HG02840 (cell line): ENCODE data around the gene PRPSAP1.
"Not testable (repeated sequence)": the region's sequence is repeated elsewhere in the genome, so short reads cannot be mapped to it uniquely, and the experiment has no call there.

Experiments
- ATAC-seq: cut with Tn5 transposase; IDR thresholded peaks from one replicate; pipeline ENCODE4 v1.9.1; 2021; ENCODE audit warnings: mild to moderate bottlenecking, moderate library complexity, moderate number of reproducible peaks; ENCODE audit not compliant: unreplicated experiment, low FRiP score

The PRPSAP1 gene

GRCh38 chr17:76333673-76334505 is 19.8 kb downstream of the PRPSAP1 start:
- no peak for ATAC-seq

- no peak for ATAC-seq
Observed at GRCh38 chr17:76331083-76331482, 22.6 kb downstream of the PRPSAP1 start.

GRCh38 chr17:76329664-76330063 is 24.1 kb downstream of the PRPSAP1 start:
- ATAC-seq = no peak

- ATAC-seq = no peak
Observed at GRCh38 chr17:76327696-76328095, 26.0 kb downstream of the PRPSAP1 start.

- no peak for ATAC-seq
Observed at GRCh38 chr17:76326306-76326705, 27.4 kb downstream of the PRPSAP1 start.

- ATAC-seq = no peak
Observed at GRCh38 chr17:76318586-76318985, 35.1 kb downstream of the PRPSAP1 start.

- ATAC-seq = no peak
Observed at GRCh38 chr17:76317535-76317934, 36.2 kb downstream of the PRPSAP1 start.

GRCh38 chr17:76314392-76315227 is 39.1 kb downstream of the PRPSAP1 start:
- no peak for ATAC-seq

- no peak for ATAC-seq
Observed at GRCh38 chr17:76312735-76313134, 41.0 kb downstream of the PRPSAP1 start.

GRCh38 chr17:76309461-76309860 is 44.3 kb downstream of the PRPSAP1 start:
- no peak for ATAC-seq

GRCh38 chr17:76307966-76308338 is 45.8 kb downstream of the PRPSAP1 start, which contains the start of gene QRICH2:
QRICH2 (minus strand) TSS chr17:76308276; CDS start chr17:76307998, 278 bp downstream.
- ATAC-seq = no peak

GRCh38 chr17:76307299-76307965 is 46.3 kb downstream of the PRPSAP1 start:
- ATAC-seq = no peak

GRCh38 chr17:76305135-76305454 is 48.6 kb downstream of the PRPSAP1 start:
- ATAC-seq = not testable (repeated sequence)

GRCh38 chr17:76304226-76305134 is 49.2 kb downstream of the PRPSAP1 start:
- ATAC-seq = no peak

- ATAC-seq = no peak
Observed at GRCh38 chr17:76297436-76297835, 56.3 kb downstream of the PRPSAP1 start.

GRCh38 chr17:76296889-76297288 is 56.8 kb downstream of the PRPSAP1 start:
- ATAC-seq = no peak

- no peak for ATAC-seq
Observed at GRCh38 chr17:76296186-76296585, 57.5 kb downstream of the PRPSAP1 start.

- ATAC-seq = no peak
Observed at GRCh38 chr17:76293106-76293505, 60.6 kb downstream of the PRPSAP1 start.

GRCh38 chr17:76292567-76292966 is 61.1 kb downstream of the PRPSAP1 start:
- no peak for ATAC-seq
